ENCODE results near the gene CEP131.

Gene CEP131

DNA sequence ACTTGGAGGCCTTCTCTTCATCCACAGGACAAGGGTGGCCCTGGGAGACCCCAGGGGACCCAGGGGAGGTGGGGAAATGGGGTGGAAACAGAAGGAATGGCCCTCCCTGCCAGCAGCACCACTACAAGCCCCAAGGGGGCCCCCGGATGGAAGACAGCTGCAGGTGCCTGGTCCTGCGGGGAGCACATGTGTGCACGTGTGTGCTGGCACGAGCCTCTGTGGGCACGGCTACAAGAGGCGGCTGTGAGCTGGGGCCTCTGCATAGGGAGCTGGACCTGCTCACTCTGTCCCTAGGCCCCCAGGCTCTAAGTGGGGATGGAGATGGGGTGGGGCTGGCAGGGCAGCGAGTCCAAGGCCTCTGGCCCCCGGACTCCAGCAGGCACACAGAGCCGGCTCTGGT, 43.5 kb downstream of the CEP131 start:
- DNase-seq (ENCODE audit: low spot score), result no peak
- in situ Hi-C loops (cut with MboI; ENCODE audit: low pct_unique_long_range_greater_than_20kb, low sequenced_read_pairs, unreplicated experiment), result no loop called here
- TF ChIP-seq, protein P1, sequence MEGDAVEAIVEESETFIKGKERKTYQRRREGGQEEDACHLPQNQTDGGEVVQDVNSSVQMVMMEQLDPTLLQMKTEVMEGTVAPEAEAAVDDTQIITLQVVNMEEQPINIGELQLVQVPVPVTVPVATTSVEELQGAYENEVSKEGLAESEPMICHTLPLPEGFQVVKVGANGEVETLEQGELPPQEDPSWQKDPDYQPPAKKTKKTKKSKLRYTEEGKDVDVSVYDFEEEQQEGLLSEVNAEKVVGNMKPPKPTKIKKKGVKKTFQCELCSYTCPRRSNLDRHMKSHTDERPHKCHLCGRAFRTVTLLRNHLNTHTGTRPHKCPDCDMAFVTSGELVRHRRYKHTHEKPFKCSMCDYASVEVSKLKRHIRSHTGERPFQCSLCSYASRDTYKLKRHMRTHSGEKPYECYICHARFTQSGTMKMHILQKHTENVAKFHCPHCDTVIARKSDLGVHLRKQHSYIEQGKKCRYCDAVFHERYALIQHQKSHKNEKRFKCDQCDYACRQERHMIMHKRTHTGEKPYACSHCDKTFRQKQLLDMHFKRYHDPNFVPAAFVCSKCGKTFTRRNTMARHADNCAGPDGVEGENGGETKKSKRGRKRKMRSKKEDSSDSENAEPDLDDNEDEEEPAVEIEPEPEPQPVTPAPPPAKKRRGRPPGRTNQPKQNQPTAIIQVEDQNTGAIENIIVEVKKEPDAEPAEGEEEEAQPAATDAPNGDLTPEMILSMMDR (IDR thresholded peaks at IDR 0.05; ENCODE audit: extremely low read depth, insufficient read depth, missing control alignments), result no peak

DNA sequence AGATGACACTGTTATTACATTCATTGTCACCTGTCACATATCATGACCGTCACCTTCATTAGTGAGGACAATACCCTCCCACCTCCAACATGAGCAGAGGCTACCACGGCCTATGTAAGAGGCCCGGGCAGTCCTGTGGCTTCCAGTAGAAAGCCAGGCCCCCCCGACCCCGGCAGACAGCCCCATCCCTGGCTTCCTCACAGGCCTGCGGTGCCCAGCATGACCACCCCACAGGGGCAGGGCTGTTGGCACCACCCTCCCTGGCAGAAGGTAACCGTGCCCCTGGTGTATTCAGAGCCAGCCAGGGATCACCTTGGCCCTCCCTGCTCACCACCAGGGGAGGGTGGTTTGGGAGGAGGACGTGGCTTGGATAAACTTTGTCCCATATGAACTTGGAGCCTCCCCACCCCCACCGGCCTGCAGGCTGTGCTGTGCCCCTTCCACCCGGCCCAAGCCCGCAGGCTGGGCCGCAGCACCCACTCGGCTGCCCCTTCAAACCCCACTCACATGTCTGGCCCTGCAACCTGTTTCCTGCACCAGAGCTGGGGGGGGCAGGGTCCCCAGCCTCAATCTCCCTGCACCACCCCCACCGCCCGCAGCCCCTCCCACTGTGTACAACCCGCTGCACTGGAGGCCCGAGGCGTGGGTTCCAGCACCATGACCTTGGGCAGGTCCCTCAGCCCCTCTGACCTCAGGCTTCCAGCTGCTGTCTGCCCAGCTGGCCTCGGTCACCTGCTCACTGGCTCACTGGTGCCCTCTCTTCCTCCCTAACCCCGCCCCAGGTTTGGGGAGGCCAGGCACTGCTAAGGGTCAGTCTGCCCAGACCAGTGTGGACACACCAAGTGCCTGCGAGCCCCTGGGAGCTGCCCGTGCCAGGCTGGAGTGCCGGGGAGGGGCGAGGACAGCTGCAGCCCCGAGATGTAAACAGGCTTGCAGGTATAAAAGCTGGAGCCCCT, 44.4 kb downstream of the CEP131 start:
- DNase-seq (ENCODE audit: low spot score), result no peak
- TF ChIP-seq, protein P1 (IDR thresholded peaks at IDR 0.05; ENCODE audit: extremely low read depth, insufficient read depth, missing control alignments), result no peak
- in situ Hi-C loops (cut with MboI; ENCODE audit: low pct_unique_long_range_greater_than_20kb, low sequenced_read_pairs, unreplicated experiment), result no loop called here

DNA sequence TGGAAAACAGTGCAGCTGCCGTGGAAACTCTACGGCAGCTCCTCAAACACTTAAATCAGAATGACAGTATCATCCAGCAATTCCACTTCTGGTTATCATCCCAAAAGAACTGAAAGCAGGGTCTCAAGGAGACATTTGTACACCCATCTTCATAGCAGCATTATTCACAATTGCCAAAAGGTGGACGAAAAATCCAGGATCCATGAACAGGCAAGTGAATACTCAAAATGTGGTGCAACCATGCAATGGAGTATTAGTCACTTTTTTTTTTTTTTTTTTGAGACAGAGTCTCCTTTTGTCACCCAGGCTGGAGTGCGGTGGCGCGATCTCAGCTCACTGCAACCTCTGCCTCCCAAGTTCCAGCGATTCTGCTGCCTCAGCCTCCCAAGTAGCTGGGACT, 46.1 kb downstream of the CEP131 start:
- DNase-seq (ENCODE audit: low spot score), result no peak
- in situ Hi-C loops (cut with MboI; ENCODE audit: low pct_unique_long_range_greater_than_20kb, low sequenced_read_pairs, unreplicated experiment), result no loop called here

DNA sequence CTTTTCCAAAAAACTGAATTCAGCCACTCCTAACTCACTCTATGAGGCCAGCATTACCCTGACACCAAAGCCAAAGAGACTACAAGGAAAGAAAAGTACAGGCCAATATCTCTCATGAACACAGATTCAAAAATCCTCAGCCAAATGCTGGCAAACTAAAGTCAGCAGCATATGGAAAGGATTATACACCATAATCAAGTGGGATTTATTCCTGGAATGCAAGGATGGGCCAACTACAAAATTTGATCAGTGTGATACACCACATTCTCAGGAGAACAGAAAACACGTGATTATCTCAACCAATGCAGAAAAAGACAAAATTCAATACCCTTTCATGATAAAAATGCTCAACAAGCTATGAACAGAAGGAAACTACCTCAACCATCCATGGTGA, 49.0 kb downstream of the CEP131 start:
- no peak for DNase-seq (ENCODE audit: low spot score)
- TF ChIP-seq, protein P1 (IDR thresholded peaks at IDR 0.05; ENCODE audit: extremely low read depth, insufficient read depth, missing control alignments), result no peak
- in situ Hi-C loops (cut with MboI; ENCODE audit: low pct_unique_long_range_greater_than_20kb, low sequenced_read_pairs, unreplicated experiment), result no loop called here

More for the DNA sequence above, 46.1 kb downstream of the CEP131 start:
- TF ChIP-seq, protein P1 (IDR thresholded peaks at IDR 0.05; ENCODE audit: extremely low read depth, insufficient read depth, missing control alignments), result no peak

DNA sequence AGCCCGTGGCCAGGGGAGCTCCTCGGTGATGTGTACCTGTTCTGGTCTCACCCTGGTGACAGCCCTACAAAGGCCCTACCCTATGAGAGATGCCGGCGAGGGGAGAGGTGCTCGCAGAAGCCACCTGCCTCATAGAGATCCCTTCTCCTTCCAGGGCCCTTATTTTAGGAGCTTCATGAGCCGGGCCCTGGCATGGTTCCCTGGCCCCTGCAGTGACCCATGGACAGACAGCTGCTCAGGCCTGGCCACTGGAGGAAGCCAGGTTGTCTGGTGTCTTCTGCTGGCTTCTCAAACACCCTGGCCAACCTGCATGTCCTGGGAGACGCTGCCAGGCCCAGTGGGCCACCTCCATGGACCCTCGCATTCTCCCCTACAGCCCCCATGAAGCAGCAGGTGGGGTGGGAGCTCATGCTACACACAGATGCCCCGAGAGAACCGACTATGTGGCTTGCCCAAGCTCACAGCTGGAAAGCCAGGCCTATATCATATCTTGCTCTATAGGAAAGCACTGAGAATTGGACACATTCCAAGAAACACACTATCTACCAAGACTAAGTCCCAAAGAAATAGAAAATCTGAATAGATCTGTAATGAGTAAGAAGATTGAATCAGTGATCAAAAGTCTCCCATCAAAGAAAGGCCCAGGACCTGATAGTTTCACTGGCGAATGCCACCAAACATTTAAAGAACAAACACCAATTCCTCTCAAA, 49.6 kb downstream of the CEP131 start:
- in situ Hi-C loops (cut with MboI; ENCODE audit: low pct_unique_long_range_greater_than_20kb, low sequenced_read_pairs, unreplicated experiment), result no loop called here
- TF ChIP-seq, protein P1 (IDR thresholded peaks at IDR 0.05; ENCODE audit: extremely low read depth, insufficient read depth, missing control alignments), result no peak
- no peak for DNase-seq (ENCODE audit: low spot score)

DNA sequence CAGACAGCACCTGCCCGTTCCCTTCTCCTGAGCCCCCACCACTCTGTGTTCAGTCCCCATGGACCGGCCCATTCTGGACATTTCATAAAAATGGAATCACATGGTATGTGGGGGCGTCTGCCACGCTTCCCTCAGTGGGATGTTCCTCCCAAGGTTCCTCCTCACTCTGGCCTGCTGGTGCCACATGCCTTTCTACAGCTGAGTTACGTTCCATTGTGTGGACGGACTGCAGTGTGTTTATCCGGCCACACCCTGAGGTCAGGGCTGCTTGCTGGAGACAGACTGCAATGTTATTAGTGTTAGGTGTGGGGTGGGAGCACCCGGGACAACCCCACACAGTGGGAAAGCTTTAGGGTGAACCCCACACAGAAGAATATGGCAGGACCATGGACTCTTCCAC, 50.8 kb downstream of the CEP131 start:
- DNase-seq (ENCODE audit: low spot score), result no peak
- TF ChIP-seq, protein P1 (IDR thresholded peaks at IDR 0.05; ENCODE audit: extremely low read depth, insufficient read depth, missing control alignments), result no peak
- in situ Hi-C loops (cut with MboI; ENCODE audit: low pct_unique_long_range_greater_than_20kb, low sequenced_read_pairs, unreplicated experiment), result no loop called here

All from GM13977 (cell line).